Middle frontal gyrus (tissue), 1 donor: ENCODE data around the gene DHX34.
"Not testable (repeated sequence)": the region's sequence is repeated elsewhere in the genome, so short reads cannot be mapped to it uniquely, and the experiment has no call there.

Experiments
- DNase-seq: peaks from one replicate; pipeline ENCODE4 v3.0.0-alpha.2; 2015; ENCODE audit warnings: low spot score; ENCODE audit errors: extremely low spot score

The DHX34 gene

DNA sequence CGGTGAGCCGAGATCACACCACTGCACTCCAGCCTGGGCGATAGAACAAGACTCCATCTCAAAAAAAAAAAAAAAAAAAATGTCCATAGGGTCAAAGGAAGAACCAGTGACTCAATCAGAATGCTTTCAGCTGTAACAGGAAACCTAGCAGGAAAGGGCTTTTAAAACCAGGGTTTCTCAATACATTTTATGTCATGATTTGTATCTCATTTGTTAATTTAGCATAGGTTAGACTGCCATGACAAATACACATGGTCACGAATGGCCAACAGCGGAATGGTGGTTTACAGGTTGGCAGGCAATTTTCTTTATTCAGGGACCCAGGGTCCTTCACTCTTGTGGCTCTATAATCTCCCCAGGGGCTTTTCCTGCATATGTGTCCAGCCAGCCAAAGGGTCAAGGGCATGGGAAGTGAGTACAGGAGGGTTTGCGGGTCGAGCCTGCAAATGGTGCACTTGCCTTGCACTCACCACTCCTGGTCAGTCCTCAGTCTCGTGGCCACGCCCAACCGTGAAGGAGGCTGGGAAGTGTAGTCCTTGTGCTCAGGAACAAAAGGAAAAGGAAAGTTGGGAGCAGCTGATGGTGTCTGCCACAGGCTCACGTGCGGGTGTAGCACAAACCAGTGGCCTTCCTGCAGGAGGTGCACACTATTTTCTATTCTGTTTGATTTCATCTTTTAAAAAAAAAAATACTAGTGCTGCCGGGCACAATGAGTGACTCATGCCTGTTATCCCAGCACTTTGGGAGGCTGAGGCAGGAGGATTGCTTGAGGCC is 14.8 kb downstream of the DHX34 start:
- DNase-seq = no peak

DNA sequence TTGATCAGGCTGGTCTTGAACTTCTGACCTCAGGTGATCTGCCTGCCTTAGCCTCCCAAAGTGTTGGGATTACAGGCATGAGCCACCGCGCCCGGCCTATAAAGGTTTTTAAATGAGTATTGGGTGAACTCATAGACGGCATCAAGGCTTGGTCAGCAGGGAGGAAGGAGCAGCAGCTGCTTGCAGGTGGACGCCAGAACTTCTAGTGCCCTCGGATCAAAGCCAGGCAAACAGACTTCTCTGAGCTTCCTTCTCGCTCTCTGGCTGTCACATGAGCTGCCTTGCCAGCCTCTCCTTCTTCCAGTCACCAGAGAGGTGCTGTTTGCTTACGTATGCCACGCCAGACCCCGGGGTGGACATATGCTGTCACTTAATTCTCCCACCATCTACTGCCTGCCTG is 16.3 kb downstream of the DHX34 start:
- DNase-seq = not testable (repeated sequence)

DNA sequence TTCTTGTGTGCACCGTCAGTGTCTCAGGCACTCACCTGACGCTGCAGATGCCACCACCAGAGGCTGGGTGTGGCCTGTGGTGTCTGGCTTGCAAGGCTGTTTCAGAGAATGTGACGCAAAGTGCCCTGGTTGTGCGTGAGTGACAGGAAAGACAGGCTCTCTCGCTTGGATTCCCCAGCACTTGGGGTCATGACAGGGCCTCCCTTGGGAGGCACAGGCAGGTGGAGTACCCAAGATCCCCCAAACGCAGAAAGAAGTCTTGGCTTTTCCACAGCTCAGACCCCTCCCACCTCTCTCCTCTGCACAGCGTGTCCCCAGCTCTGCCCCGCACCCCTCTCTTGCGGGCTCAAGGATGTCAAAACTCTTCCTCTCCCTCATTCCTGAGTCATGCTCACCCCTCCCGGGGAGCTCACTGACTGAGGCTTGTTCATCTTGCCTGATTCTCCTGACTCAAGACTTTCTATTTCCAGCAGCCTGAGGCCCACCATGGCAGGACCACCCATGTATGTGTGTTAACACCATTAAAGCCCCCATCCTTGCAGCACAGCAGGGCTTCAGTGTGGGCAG is 21.0 kb downstream of the DHX34 start:
- DNase-seq = peak; percentile 12

DNA sequence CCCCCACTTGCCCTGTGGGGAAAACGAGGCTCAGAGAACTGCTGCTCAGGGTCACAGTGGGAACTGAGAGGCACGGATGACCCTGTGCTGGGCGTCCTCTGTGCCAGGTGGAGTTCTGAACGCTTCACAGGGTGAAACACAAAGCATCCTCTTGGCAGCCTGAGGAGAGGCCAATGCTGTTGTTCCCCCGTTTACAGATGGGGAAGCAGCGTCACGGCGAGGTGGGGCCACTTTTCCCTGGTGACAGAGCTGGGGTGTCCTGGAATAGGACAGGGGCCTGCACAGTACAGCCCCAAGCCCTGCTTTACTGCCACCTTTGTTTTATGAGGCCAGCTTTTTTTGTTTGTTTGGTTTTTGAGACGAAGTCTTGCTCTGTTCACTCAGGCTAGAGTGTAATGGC is 22.1 kb downstream of the DHX34 start:
- DNase-seq = no peak

DNA sequence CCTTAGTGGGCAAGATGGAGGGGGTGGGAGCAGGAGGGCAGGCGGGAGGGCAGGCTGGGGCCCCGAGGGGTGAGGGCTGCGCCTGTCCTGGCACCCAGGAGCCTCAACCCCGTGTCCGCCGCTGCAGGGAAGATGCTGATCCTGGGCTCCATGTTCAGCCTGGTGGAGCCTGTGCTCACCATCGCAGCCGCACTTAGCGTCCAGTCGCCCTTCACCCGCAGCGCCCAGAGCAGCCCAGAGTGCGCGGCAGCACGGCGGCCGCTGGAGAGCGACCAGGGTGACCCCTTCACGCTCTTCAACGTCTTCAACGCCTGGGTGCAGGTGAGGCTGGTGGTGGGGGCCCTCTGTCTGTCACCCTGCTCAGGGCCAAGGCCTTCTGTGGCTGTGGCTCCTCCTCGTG is 23.5 kb downstream of the DHX34 start:
- DNase-seq = no peak

DNA sequence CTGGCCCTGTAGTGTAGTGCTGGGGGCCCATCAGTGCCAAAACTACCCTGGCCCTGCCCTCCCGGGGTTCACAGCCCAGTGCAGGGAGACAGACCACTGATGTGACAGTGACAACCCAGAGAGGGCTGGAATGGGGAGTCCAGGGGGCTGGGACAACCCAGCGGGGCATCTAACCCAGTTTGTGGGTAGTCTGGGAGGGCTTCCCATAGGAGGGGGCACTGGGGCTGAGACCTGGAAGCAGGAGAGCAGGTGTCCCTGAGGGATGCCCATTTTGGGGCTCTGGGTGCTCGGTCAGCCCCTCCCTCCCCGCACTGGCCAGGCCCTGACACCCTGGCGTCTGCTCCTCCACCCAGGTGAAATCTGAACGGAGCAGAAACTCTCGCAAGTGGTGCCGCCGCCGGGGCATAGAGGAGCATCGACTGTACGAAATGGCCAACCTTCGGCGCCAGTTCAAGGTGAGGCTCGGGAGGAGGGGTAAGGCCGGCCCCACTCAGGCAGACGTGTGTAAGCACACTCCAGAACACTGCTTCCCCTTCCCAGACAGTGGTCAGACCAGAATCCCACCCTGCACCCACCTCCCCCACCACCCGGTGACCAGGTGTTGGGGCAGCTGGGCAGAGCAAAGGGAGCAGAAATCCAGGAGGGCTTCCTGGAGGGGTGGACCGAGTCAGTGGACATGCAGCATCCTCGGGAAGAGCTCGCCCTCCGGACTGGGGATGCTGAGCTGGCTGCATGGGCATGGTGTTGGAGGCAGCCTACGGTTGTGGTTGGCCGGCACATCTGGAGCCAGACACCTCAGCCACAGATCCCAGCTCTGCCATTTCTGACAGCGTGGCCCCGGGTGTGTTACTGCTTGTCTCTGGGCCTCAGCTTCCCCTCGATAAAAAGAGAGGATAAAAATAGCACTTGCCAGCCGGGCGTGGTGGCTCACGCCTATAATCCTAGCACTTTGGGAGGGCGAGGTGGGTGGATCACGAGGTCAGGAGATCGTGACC is 24.4 kb downstream of the DHX34 start:
- no peak for DNase-seq

DNA sequence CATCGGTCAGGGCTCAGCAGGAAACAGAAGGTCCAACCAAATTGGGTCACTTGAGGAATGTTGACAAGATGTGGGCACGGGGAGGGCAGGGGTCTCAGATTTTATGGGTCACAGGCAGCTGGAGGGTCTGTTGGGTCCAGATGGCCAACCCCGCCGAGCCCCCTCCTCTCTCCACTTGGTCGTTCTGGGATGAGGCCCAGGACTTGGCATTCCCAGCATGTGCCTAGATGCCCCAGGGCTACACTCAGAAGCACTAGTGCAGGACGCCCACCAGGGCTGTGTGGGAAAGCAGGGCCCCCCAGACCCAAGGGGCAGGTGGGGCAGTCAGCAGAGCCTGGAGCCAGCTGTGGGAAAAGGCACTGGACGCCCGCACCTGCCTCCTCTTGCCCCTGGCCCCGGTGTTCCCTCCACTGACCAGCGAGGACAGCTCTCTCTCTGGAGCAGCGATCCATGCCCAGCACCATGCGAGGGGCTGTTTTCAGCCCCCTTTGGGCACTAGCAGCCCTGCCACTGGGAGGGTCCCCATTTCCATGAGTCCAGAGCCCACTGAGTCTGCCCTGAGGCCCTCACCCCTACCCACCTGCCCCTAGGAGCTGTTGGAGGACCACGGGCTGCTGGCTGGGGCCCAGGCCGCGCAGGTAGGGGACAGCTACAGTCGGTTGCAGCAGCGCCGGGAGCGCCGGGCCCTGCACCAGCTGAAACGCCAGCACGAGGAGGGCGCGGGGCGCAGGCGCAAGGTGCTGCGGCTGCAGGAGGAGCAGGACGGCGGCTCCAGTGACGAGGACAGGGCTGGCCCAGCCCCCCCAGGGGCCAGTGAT is 26.0 kb downstream of the DHX34 start:
- DNase-seq = no peak

DNA sequence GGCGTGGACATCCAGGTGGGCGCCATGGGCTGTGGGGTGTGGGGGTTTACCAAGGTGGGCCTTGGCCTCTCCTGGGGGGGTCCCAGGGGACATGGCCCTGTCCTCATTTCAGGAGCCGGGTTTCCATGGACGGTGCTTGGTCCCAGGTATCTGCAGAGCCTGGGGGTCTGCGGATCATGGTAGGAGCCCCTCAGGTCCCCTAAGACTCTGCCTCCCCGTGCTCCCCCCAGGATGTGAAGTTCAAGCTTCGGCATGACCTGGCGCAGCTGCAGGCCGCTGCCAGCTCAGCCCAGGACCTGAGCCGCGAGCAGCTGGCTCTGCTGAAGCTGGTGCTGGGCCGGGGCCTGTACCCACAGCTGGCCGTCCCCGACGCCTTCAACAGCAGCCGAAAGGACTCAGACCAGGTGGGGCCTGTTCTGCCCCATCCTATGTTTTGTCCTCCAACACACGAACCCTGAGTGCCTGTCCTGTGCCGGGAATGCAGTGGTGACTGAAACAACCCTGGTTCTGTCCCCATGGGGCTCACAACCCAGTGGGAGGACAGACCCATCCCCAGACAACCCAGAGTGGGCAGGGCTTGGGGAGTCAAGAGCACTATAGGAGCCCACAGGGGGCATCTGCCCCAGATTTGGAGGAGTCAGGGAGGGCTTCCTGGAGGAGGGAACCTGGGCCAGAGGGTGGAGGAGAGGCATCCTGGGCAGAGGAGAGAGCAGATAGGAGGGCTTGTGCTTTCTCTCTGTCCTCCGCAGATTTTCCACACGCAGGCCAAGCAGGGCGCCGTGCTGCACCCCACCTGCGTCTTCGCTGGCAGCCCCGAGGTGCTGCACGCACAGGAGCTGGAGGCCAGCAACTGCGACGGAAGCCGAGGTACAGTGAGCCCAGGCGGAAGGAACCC is 26.8 kb downstream of the DHX34 start:
- no peak for DNase-seq

DNA sequence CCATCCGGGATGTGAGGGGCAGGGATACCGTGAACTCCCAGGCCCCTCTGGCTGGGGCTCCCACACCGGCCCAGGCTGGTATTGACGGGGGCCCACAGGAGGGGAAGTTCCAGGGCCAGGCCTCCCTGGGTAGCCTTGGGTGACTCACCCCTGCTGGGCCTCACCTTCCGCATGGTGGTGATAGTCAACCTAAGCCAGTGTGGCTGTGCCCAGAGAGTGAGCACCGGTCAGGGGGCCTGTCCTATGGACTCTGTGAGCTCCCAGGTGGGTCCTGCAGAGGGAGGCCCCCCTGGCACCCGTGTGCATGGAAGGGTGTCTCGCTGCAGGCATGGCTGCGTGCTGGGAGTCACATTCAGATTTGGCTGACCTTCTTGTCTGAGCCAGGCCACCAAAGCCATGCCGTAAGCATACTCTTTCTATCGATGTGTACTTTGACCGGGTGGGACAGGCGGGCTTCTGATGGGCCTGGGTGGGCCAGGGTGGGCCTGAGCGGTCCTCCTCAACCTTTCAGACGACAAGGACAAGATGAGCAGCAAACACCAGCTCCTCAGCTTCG is 27.6 kb downstream of the DHX34 start:
- DNase-seq = no peak

DNA sequence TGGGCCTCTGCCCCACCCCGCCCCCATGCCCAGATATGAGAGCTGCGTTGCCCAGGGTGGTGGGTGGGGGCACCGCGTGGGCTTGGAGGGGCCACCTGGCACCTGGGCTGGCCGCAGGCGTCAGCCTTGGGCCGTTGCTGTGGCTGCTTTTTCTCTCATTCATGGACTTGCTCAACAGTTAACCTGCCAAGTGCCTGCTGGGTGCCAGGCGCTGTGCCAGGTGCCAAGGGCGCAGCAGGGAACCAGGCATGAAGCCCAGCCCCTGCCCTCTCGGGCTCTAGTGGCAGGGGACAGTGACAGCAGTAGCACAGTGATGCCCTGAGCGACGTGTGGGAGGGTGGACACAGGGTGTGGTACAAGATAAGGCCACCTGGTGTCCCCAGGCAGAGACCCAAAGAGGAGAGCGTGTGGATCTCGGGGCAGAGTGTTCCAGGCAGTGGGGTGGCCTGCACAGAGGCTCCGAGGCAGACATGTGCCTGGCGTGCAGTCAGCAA is 28.1 kb downstream of the DHX34 start:
- no peak for DNase-seq

DNA sequence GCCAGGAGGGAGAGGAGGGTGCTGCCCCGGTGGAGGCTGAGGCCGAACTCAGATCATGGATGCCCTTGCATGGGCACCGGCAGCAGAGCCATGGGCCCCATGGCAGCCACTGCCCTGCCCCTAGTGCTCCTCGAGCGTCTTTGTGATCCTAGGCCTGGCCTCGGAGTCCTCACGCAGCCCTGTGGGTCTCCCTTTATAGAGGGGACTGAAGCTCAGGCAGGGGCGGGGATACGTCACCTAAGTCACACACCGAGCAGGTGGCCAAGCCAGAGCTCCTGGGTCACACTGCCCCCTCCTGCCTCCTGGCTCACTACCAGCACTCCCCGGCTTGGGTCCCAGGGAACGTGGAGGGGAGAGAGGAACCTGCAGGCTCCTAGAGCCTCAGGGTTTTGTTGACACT is 28.7 kb downstream of the DHX34 start:
- no peak for DNase-seq

DNA sequence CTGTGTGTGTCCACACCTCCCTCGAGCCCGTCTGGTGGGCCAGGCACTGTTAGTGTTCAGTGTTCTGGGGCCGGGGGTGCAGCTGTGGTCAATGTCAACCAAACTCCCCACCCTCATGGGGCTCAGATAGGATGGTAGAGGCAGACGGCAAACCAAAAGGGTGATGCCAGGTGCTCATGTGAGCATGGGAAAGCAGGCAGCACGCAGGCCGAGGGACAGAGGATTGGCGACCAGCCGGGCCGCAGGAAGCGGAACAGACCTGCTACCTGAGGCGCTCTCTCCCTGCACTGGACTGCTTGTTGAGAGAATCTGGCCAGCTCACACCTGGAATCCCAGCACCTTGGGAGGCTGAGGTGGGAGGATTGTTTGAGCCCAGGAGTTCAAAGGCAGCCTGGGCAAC is 29.1 kb downstream of the DHX34 start:
- no peak for DNase-seq

DNA sequence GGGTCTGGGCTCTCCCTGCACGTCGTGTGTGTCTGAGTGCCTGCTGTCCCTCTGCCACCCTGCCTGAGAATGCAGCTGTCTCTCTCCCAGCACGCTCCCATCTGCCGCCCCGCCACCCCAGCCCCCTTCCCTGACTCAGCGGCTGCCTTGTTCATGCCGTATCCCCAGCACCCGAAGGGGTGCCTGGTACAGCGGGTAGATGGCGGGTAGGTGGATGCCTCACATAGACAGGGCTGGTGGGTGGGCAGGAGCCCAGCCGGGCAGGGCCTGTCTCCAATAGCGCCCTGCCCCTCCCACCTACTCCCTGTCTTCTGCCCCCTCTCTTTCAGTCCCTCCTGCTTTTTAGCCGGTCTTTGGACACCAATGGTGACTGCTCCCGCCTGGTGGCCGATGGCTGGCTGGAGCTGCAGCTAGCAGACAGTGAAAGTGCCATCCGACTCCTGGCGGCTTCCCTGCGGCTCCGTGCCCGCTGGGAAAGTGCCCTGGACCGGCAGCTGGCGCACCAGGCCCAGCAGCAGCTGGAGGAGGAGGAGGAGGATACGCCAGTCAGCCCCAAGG is 30.3 kb downstream of the DHX34 start:
- DNase-seq = peak; percentile 52

DNA sequence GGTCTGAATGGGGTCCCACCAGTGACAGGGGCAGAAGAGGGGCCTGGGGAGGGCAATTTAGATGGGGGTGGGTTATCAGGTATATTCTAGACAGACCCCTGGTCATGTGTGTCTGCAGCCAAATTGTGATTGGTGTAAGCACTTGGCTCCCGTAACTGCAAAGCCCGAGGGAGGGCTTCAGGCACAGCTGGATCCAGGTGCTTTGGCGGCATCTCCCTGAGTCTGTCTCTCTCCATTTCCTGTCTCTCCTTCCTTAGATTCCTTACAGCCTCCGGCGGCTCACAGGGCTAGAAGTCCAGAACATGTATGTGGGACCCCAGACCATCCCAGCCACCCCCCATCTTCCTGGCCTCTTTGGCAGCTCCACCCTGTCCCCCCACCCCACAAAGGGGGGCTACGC is 31.4 kb downstream of the DHX34 start:
- no peak for DNase-seq

DNA sequence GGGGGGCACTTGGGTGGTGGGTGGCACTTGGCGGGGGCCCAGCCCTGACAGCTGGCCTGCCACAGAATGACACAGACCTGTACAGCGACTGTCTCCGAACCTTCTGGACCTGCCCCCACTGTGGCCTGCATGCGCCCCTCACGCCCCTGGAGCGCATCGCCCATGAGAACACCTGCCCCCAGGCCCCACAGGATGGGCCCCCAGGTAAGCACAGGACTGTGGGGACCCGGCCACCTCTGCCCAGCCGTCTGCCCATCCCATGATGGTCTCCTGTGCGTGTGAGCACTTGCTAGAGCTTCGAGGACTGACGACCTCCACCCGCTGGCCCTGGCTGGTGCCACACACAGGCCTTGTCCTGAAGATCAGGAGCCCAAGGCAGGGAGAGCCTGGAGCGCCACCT is 32.0 kb downstream of the DHX34 start:
- DNase-seq = no peak

DNA sequence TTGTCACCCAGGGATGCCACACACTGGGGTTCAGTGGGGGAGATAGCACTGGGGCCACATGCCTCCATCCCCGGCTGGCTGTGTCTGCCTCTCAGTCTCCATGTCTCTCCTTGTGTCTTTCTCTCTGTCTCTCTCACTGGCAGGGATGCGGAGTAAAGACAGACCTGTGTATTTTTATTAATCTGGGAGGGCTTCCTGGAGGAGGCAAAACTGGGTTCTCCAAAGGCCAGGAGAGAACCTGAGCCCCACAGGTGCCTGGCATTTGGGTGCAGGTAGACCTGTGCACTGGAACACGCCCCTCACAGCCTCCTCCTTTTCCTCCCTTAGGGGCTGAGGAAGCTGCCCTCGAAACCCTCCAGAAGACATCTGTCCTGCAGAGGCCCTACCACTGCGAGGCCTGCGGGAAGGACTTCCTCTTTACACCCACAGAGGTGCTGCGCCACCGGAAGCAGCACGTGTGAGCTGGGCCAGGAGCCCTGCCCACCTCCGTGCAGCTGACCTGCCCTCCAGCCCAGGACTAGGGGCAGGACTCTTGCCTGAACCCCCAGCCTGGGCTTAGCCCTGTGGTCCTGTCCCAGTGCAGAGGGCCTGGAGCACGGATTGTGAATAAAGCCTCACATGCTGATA is 32.7 kb downstream of the DHX34 start:
- DNase-seq = no peak

DNA sequence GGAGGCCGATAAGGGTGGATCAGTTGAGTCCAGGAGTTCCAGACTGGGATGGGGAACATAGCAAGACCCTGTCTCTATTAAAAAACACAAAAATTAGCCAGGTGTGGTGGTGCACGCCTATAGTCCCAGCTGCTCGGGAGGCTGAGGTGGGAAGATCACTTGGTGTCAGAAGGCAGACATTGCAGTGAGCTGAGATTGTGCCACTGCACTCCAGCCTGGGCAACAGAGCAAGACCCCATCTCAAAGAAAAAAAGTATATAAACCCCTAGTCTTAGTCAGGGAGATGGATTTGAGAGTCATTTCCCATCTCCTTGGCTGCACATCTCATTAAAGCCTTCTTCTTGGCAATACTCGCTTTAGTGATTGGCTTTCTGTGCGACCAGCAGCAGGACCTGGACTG is 34.8 kb downstream of the DHX34 start:
- not testable (repeated sequence) for DNase-seq

DNA sequence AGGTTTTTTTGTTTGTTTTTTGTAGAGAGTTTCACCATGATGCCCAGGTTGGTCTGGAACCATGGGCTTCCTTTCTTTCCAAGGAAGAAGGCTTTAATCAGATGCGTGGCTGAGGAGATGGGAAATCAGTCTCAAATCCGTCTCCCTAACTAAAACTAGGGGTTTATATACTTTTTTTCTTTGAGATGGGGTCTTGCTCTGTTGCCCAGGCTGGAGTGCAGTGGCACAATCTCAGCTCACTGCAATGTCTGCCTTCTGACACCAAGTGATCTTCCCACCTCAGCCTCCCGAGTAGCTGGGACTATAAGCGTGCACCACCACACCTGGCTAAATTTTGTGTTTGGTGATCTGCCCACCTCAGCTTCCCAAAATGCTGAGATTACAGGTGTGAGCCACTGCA is 35.4 kb downstream of the DHX34 start:
- DNase-seq = not testable (repeated sequence)

DNA sequence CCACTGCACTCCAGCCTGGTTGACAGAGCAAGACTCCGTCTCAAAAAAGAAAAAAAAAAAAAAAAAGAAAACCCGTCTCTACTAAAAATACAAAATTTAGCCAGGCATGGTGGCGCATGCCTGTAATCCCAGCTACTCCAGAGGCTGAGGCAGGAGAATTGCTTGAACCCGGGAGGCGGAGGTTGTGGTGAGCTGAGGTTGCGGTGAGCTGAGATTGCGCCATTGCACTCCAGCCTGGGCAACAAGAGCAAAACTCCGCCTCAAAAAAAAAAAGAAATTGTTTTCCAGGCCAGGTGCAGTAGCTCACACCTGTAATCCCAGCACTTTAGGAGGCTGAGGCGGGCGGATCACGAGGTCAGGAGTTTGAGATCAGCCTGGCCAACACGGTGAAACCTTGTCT is 37.5 kb downstream of the DHX34 start:
- not testable (repeated sequence) for DNase-seq
